Keratinocyte (primary cell): ENCODE data around the gene GLDN. TPM values are rescaled to one million over a fixed set of nuclear protein-coding genes. Genes with fewer than 3 reads are reported as not detected.

Experiments
- DNase-seq: peaks from one replicate; pipeline ENCODE4 v3.0.0-alpha.2; 2011; ENCODE audit warnings: low read depth, missing footprints, low spot score
- FAIRE-seq: peaks from 2 replicates; lab custom pipeline; 2011; peaks lifted over from hg19 to GRCh38; lab: Jason Lieb, UNC
- H2AFZ ChIP-seq: 2 replicates; pipeline ENCODE4 v1.6.0; 2012; ENCODE audit warnings: low read length, control low read depth, inconsistent platforms; ENCODE audit not compliant: control insufficient read depth
- H3K27ac ChIP-seq: 2 replicates; pipeline ENCODE4 v1.5.1; 2011; ENCODE audit warnings: low read length; ENCODE audit not compliant: control insufficient read depth, insufficient read depth
- H3K27me3 ChIP-seq: 3 replicates; pipeline ENCODE4 v1.6.0; 2011; ENCODE audit warnings: low read length; ENCODE audit not compliant: control insufficient read depth, insufficient read depth; ENCODE audit errors: extremely low read depth
- H3K36me3 ChIP-seq, 2 experiments: 2 replicates in 1 of 2; 3 replicates in 1 of 2; pipeline ENCODE4 v1.5.1; 2011; ENCODE audit warnings: low read length in 2 of 2, mild to moderate bottlenecking in 1 of 2; ENCODE audit not compliant: control insufficient read depth in 2 of 2, insufficient read depth in 2 of 2; ENCODE audit errors: extremely low read depth in 1 of 2
- H3K4me1 ChIP-seq: 3 replicates; pipeline ENCODE4 v1.5.1; 2011; ENCODE audit warnings: low read length; ENCODE audit not compliant: control insufficient read depth, insufficient read depth; ENCODE audit errors: extremely low read depth
- H3K4me2 ChIP-seq: 3 replicates; pipeline ENCODE4 v1.6.0; 2011; ENCODE audit warnings: low read depth, low read length; ENCODE audit not compliant: control insufficient read depth, insufficient read depth; ENCODE audit errors: extremely low read depth
- H3K4me3 ChIP-seq, 3 experiments: fragments of 200-600 bp in 1 of 3; sonication (generic) in 1 of 3; 2 replicates in 2 of 3; 3 replicates in 1 of 3; pipeline ENCODE4 v1.5.1; 2011 to 2016; ENCODE audit warnings: low read length in 3 of 3, mild to moderate bottlenecking in 3 of 3, control low read depth in 2 of 3, inconsistent platforms in 1 of 3, low read depth in 1 of 3, mixed read lengths in 1 of 3, mixed run types in 1 of 3, moderate library complexity in 1 of 3; ENCODE audit not compliant: control insufficient read depth in 2 of 3, insufficient read depth in 2 of 3; ENCODE audit errors: extremely low read depth in 1 of 3
- H3K79me2 ChIP-seq: 2 replicates; pipeline ENCODE4 v1.6.0; 2012; ENCODE audit warnings: low read length; ENCODE audit not compliant: control insufficient read depth, insufficient read depth
- H3K9ac ChIP-seq: 3 replicates; pipeline ENCODE4 v1.6.0; 2011; ENCODE audit warnings: low read length; ENCODE audit not compliant: control insufficient read depth, insufficient read depth; ENCODE audit errors: extremely low read depth
- H3K9me1 ChIP-seq: 3 replicates; pipeline ENCODE4 v1.6.0; 2011; ENCODE audit warnings: low read length; ENCODE audit not compliant: control insufficient read depth, insufficient read depth; ENCODE audit errors: extremely low read depth
- H3K9me3 ChIP-seq: 2 replicates; pipeline ENCODE4 v1.5.1; 2012; ENCODE audit warnings: low read depth, low read length; ENCODE audit not compliant: control insufficient read depth
- H4K20me1 ChIP-seq: 3 replicates; pipeline ENCODE4 v1.6.0; 2011; ENCODE audit warnings: low read length; ENCODE audit not compliant: control insufficient read depth, insufficient read depth; ENCODE audit errors: extremely low read depth
- CTCF ChIP-seq, 3 experiments: IDR thresholded peaks in 1 of 3; conservative IDR thresholded peaks in 1 of 3; optimal IDR thresholded peaks in 1 of 3; 2 replicates in 2 of 3; 3 replicates in 1 of 3; pipeline versions ENCODE3 to v1.5.1; 2011; ENCODE audit warnings: low read length in 3 of 3, mild to moderate bottlenecking in 3 of 3, moderate library complexity in 2 of 3, control low read depth in 1 of 3, inconsistent platforms in 1 of 3; ENCODE audit not compliant: insufficient read depth in 2 of 3; ENCODE audit errors: extremely low read depth in 1 of 3
- EZH2 ChIP-seq: IDR thresholded peaks from one replicate; pipeline ENCODE4 v1.6.1; 2012; ENCODE audit warnings: inconsistent platforms, mild to moderate bottlenecking, low read length, moderate library complexity
- dilution Hi-C: fragments of 300-500 bp; cut with MboI; formaldehyde crosslinking; loops from one replicate; pipeline ENCODE4 v1.7.0; 2020; ENCODE audit warnings: low sequenced_read_pairs; ENCODE audit not compliant: extremely low pct_ligation_motif_present
- polyA plus RNA-seq, 5 experiments: library from polyadenylated mRNA; depleted of rRNA in 3 of 5; stranded (reverse) in 3 of 5; stranded (forward) in 1 of 5; unstranded in 1 of 5; fragments of >200 nt; gene quantifications; 1 replicate in 1 of 5; 2 replicates in 3 of 5; 3 replicates in 1 of 5; pipeline versions ENCODE4 v1.2.1 to v1.2.3, GENCODE V29; 2011 to 2012; ENCODE audit warnings: missing spikeins in 2 of 5, low read depth in 1 of 5, low replicate concordance in 1 of 5

Gene GLDN
- polyA plus RNA-seq, 1 donor (not counting 4 experiments of a cell fraction or from before 2014, with no cell fraction given): 0.09 TPM

- no peak overlapping the region for H3K9ac ChIP-seq
- no peaks in the 10 kb centered on the region for H3K36me3 ChIP-seq
- no peaks in the 10 kb centered on the region for H3K79me2 ChIP-seq
- no peaks in the 10 kb centered on the region for H4K20me1 ChIP-seq
- peaks cover 6% of the 10 kb centered on the region for H3K27me3 ChIP-seq
- H3K9me3 ChIP-seq: no peaks in the 10 kb centered on the region
- no peaks in the 10 kb centered on the region for H3K9me1 ChIP-seq
- FAIRE-seq: no peak
- no peak overlapping the region for H3K4me2 ChIP-seq
- H3K4me3 ChIP-seq: no peak overlapping the region
- no peak for DNase-seq
- TF ChIP-seq EZH2: no peak
- H2AFZ ChIP-seq: no peak overlapping the region
- no peaks in the 10 kb centered on the region for H3K4me1 ChIP-seq
- H3K27ac ChIP-seq: no peak overlapping the region
- dilution Hi-C loops: no loop called here
These were observed 24.0 kb downstream of the GLDN start for GRCh38 chr15:51365417-51365816.

GRCh38 chr15:51366071-51366470 is 24.6 kb downstream of the GLDN start:
- Histone ChIP-seq H3K27ac (no peak overlapping the region), H3K36me3 (no peaks in the 10 kb centered on the region), H3K9me3 (no peaks in the 10 kb centered on the region), H3K79me2 (no peaks in the 10 kb centered on the region), H2AFZ (no peak overlapping the region), H3K9me1 (no peaks in the 10 kb centered on the region), H3K4me1 (no peaks in the 10 kb centered on the region), H3K27me3 (peaks cover 4% of the 10 kb centered on the region), H3K9ac (no peak overlapping the region), H4K20me1 (no peaks in the 10 kb centered on the region), H3K4me2 (no peak overlapping the region), H3K4me3 (no peak overlapping the region)
- FAIRE-seq (no peak), DNase-seq (no peak)
- dilution Hi-C loops: no loop called here
- TF ChIP-seq CTCF (optimal IDR thresholded peaks at IDR 0.05 in 1 of 3, IDR thresholded peaks at IDR 0.05 in 1 of 3, conservative IDR thresholded peaks at IDR 0.05 in 1 of 3; ENCODE audit: extremely low read depth in 1 of 3, insufficient read depth in 2 of 3, low read length in 3 of 3) (no peak), EZH2 (no peak)

- DNase-seq (no peak), FAIRE-seq (no peak)
- TF ChIP-seq CTCF (optimal IDR thresholded peaks at IDR 0.05 in 1 of 3, IDR thresholded peaks at IDR 0.05 in 1 of 3, conservative IDR thresholded peaks at IDR 0.05 in 1 of 3; ENCODE audit: extremely low read depth in 1 of 3, insufficient read depth in 2 of 3, low read length in 3 of 3) (no peak), EZH2 (no peak)
- dilution Hi-C loops: no loop called here
- Histone ChIP-seq H3K4me3 (no peak overlapping the region), H3K27me3 (peaks cover 4% of the 10 kb centered on the region), H3K9me3 (no peaks in the 10 kb centered on the region), H3K9ac (no peak overlapping the region), H3K9me1 (no peaks in the 10 kb centered on the region), H3K4me2 (no peak overlapping the region), H4K20me1 (no peaks in the 10 kb centered on the region), H2AFZ (no peak overlapping the region), H3K4me1 (no peaks in the 10 kb centered on the region), H3K27ac (no peak overlapping the region), H3K79me2 (no peaks in the 10 kb centered on the region), H3K36me3 (no peaks in the 10 kb centered on the region)
These were observed 25.5 kb downstream of the GLDN start for GRCh38 chr15:51366920-51367319.
